Iris pigment epithelial cell (primary cell): ENCODE results near the gene POLDIP2.

Experiments used
- DNase-seq: peaks from one replicate; pipeline ENCODE4 v3.0.0-alpha.2; 2011; ENCODE audit warnings: low read depth

Gene POLDIP2

GRCh38 chr17:28357061-28357900, at the start of gene POLDIP2:
TSS of gene POLDIP2 (minus strand) at chr17:28357527. CDS start at chr17:28357448, 79 bp downstream.
- peak; percentile 95 for DNase-seq

- peak; percentile 15 for DNase-seq
Observed at GRCh38 chr17:28406473-28406814, 49.1 kb upstream of the POLDIP2 start.

GRCh38 chr17:28405632-28406472, 48.5 kb upstream of the POLDIP2 start, which contains the start of gene SLC46A1:
TSS of gene SLC46A1 (minus strand) at chr17:28406212. CDS start at chr17:28406114, 98 bp downstream.
- DNase-seq: peak; percentile 12

- no peak for DNase-seq
Observed at GRCh38 chr17:28404812-28405570, 47.7 kb upstream of the POLDIP2 start.

- no peak for DNase-seq
Observed at GRCh38 chr17:28404461-28404811, 47.1 kb upstream of the POLDIP2 start.

- DNase-seq: no peak
Observed at GRCh38 chr17:28404007-28404406, 46.7 kb upstream of the POLDIP2 start.

- DNase-seq: no peak
Observed at GRCh38 chr17:28402844-28403243, 45.5 kb upstream of the POLDIP2 start.

- DNase-seq: no peak
Observed at GRCh38 chr17:28402224-28402630, 44.9 kb upstream of the POLDIP2 start.

GRCh38 chr17:28399808-28400207, 42.5 kb upstream of the POLDIP2 start:
- no peak for DNase-seq

GRCh38 chr17:28398280-28398981, 41.1 kb upstream of the POLDIP2 start:
- DNase-seq: no peak

- DNase-seq: no peak
Observed at GRCh38 chr17:28397687-28398279, 40.5 kb upstream of the POLDIP2 start.

- DNase-seq: no peak
Observed at GRCh38 chr17:28397275-28397674, 39.9 kb upstream of the POLDIP2 start.

- DNase-seq: no peak
Observed at GRCh38 chr17:28396635-28397239, 39.4 kb upstream of the POLDIP2 start.

GRCh38 chr17:28395968-28396367, 38.6 kb upstream of the POLDIP2 start:
- DNase-seq: no peak

GRCh38 chr17:28395426-28395825, 38.1 kb upstream of the POLDIP2 start:
- no peak for DNase-seq

- DNase-seq: peak; percentile 43
Observed at GRCh38 chr17:28394337-28395116, 37.2 kb upstream of the POLDIP2 start.

GRCh38 chr17:28392491-28392890, 35.2 kb upstream of the POLDIP2 start:
- no peak for DNase-seq

GRCh38 chr17:28391401-28391800, 34.1 kb upstream of the POLDIP2 start:
- DNase-seq: no peak

- DNase-seq: no peak
Observed at GRCh38 chr17:28390984-28391383, 33.7 kb upstream of the POLDIP2 start.

- no peak for DNase-seq
Observed at GRCh38 chr17:28390563-28390962, 33.2 kb upstream of the POLDIP2 start.
